Keratinocyte (primary cell): ENCODE results near the gene HCFC1R1. TPM values are rescaled to one million over a fixed set of nuclear protein-coding genes. Genes with fewer than 3 reads are reported as not detected.

ENCODE experiments used
- DNase-seq: peaks from one replicate; pipeline ENCODE4 v3.0.0-alpha.2; 2011; ENCODE audit warnings: low read depth, missing footprints, low spot score
- FAIRE-seq: peaks from 2 replicates; lab custom pipeline; 2011; peaks lifted over from hg19 to GRCh38; lab: Jason Lieb, UNC
- H2AFZ ChIP-seq: 2 replicates; pipeline ENCODE4 v1.6.0; 2012; ENCODE audit warnings: low read length, control low read depth, inconsistent platforms; ENCODE audit not compliant: control insufficient read depth
- H3K27ac ChIP-seq: 2 replicates; pipeline ENCODE4 v1.5.1; 2011; ENCODE audit warnings: low read length; ENCODE audit not compliant: control insufficient read depth, insufficient read depth
- H3K27me3 ChIP-seq: 3 replicates; pipeline ENCODE4 v1.6.0; 2011; ENCODE audit warnings: low read length; ENCODE audit not compliant: control insufficient read depth, insufficient read depth; ENCODE audit errors: extremely low read depth
- H3K36me3 ChIP-seq, 2 experiments: 2 replicates in 1 of 2; 3 replicates in 1 of 2; pipeline ENCODE4 v1.5.1; 2011; ENCODE audit warnings: low read length in 2 of 2, mild to moderate bottlenecking in 1 of 2; ENCODE audit not compliant: control insufficient read depth in 2 of 2, insufficient read depth in 2 of 2; ENCODE audit errors: extremely low read depth in 1 of 2
- H3K4me1 ChIP-seq: 3 replicates; pipeline ENCODE4 v1.5.1; 2011; ENCODE audit warnings: low read length; ENCODE audit not compliant: control insufficient read depth, insufficient read depth; ENCODE audit errors: extremely low read depth
- H3K4me2 ChIP-seq: 3 replicates; pipeline ENCODE4 v1.6.0; 2011; ENCODE audit warnings: low read depth, low read length; ENCODE audit not compliant: control insufficient read depth, insufficient read depth; ENCODE audit errors: extremely low read depth
- H3K4me3 ChIP-seq, 3 experiments: fragments of 200-600 bp in 1 of 3; sonication (generic) in 1 of 3; 2 replicates in 2 of 3; 3 replicates in 1 of 3; pipeline ENCODE4 v1.5.1; 2011 to 2016; ENCODE audit warnings: low read length in 3 of 3, mild to moderate bottlenecking in 3 of 3, control low read depth in 2 of 3, inconsistent platforms in 1 of 3, low read depth in 1 of 3, mixed read lengths in 1 of 3, mixed run types in 1 of 3, moderate library complexity in 1 of 3; ENCODE audit not compliant: control insufficient read depth in 2 of 3, insufficient read depth in 2 of 3; ENCODE audit errors: extremely low read depth in 1 of 3
- H3K79me2 ChIP-seq: 2 replicates; pipeline ENCODE4 v1.6.0; 2012; ENCODE audit warnings: low read length; ENCODE audit not compliant: control insufficient read depth, insufficient read depth
- H3K9ac ChIP-seq: 3 replicates; pipeline ENCODE4 v1.6.0; 2011; ENCODE audit warnings: low read length; ENCODE audit not compliant: control insufficient read depth, insufficient read depth; ENCODE audit errors: extremely low read depth
- H3K9me1 ChIP-seq: 3 replicates; pipeline ENCODE4 v1.6.0; 2011; ENCODE audit warnings: low read length; ENCODE audit not compliant: control insufficient read depth, insufficient read depth; ENCODE audit errors: extremely low read depth
- H3K9me3 ChIP-seq: 2 replicates; pipeline ENCODE4 v1.5.1; 2012; ENCODE audit warnings: low read depth, low read length; ENCODE audit not compliant: control insufficient read depth
- H4K20me1 ChIP-seq: 3 replicates; pipeline ENCODE4 v1.6.0; 2011; ENCODE audit warnings: low read length; ENCODE audit not compliant: control insufficient read depth, insufficient read depth; ENCODE audit errors: extremely low read depth
- CTCF ChIP-seq, 3 experiments: IDR thresholded peaks in 1 of 3; conservative IDR thresholded peaks in 1 of 3; optimal IDR thresholded peaks in 1 of 3; 2 replicates in 2 of 3; 3 replicates in 1 of 3; pipeline versions ENCODE3 to v1.5.1; 2011; ENCODE audit warnings: low read length in 3 of 3, mild to moderate bottlenecking in 3 of 3, moderate library complexity in 2 of 3, control low read depth in 1 of 3, inconsistent platforms in 1 of 3; ENCODE audit not compliant: insufficient read depth in 2 of 3; ENCODE audit errors: extremely low read depth in 1 of 3
- EZH2 ChIP-seq: IDR thresholded peaks from one replicate; pipeline ENCODE4 v1.6.1; 2012; ENCODE audit warnings: inconsistent platforms, mild to moderate bottlenecking, low read length, moderate library complexity
- dilution Hi-C: fragments of 300-500 bp; cut with MboI; formaldehyde crosslinking; loops from one replicate; pipeline ENCODE4 v1.7.0; 2020; ENCODE audit warnings: low sequenced_read_pairs; ENCODE audit not compliant: extremely low pct_ligation_motif_present
- polyA plus RNA-seq, 5 experiments: library from polyadenylated mRNA; depleted of rRNA in 3 of 5; stranded (reverse) in 3 of 5; stranded (forward) in 1 of 5; unstranded in 1 of 5; fragments of >200 nt; gene quantifications; 1 replicate in 1 of 5; 2 replicates in 3 of 5; 3 replicates in 1 of 5; pipeline versions ENCODE4 v1.2.1 to v1.2.3, GENCODE V29; 2011 to 2012; ENCODE audit warnings: missing spikeins in 2 of 5, low read depth in 1 of 5, low replicate concordance in 1 of 5

Gene HCFC1R1
- polyA plus RNA-seq, 1 donor (not counting 4 experiments of a cell fraction or from before 2014, with no cell fraction given): 13.0 TPM

GRCh38 chr16:3001316-3001715 lies 22.4 kb downstream of the HCFC1R1 start:
- H3K9me3 ChIP-seq: no peaks in the 10 kb centered on the region
- H3K9me1 ChIP-seq: no peaks in the 10 kb centered on the region
- H2AFZ ChIP-seq: no peak overlapping the region
- H3K4me1 ChIP-seq: peaks cover 1% of the 10 kb centered on the region
- no peaks in the 10 kb centered on the region for H3K27me3 ChIP-seq
- H3K4me2 ChIP-seq: no peak overlapping the region
- no peaks in the 10 kb centered on the region for H3K36me3 ChIP-seq
- dilution Hi-C loops: no loop called here
- H3K27ac ChIP-seq: no peak overlapping the region
- FAIRE-seq (no peak), DNase-seq (no peak)
- no peak overlapping the region for H3K4me3 ChIP-seq
- H4K20me1 ChIP-seq: no peaks in the 10 kb centered on the region
- H3K79me2 ChIP-seq: no peaks in the 10 kb centered on the region
- H3K9ac ChIP-seq: no peak overlapping the region
- TF ChIP-seq CTCF (optimal IDR thresholded peaks at IDR 0.05 in 1 of 3, IDR thresholded peaks at IDR 0.05 in 1 of 3, conservative IDR thresholded peaks at IDR 0.05 in 1 of 3; ENCODE audit: extremely low read depth in 1 of 3, insufficient read depth in 2 of 3, low read length in 3 of 3) (no peak), EZH2 (no peak)

GRCh38 chr16:3000540-3000939 lies 23.2 kb downstream of the HCFC1R1 start:
- no peaks in the 10 kb centered on the region for H3K9me1 ChIP-seq
- no peak overlapping the region for H2AFZ ChIP-seq
- H3K4me1 ChIP-seq: peaks cover 4% of the 10 kb centered on the region
- H3K79me2 ChIP-seq: no peaks in the 10 kb centered on the region
- FAIRE-seq (no peak), DNase-seq (no peak)
- H3K4me3 ChIP-seq: no peak overlapping the region
- H3K4me2 ChIP-seq: no peak overlapping the region
- TF ChIP-seq EZH2: no peak
- no peak for TF ChIP-seq CTCF (optimal IDR thresholded peaks at IDR 0.05 in 1 of 3, IDR thresholded peaks at IDR 0.05 in 1 of 3, conservative IDR thresholded peaks at IDR 0.05 in 1 of 3; ENCODE audit: extremely low read depth in 1 of 3, insufficient read depth in 2 of 3, low read length in 3 of 3)
- dilution Hi-C loops: no loop called here
- no peak overlapping the region for H3K9ac ChIP-seq
- H3K9me3 ChIP-seq: no peaks in the 10 kb centered on the region
- no peaks in the 10 kb centered on the region for H4K20me1 ChIP-seq
- no peaks in the 10 kb centered on the region for H3K36me3 ChIP-seq
- no peaks in the 10 kb centered on the region for H3K27me3 ChIP-seq
- no peak overlapping the region for H3K27ac ChIP-seq
